DOHH2 (cell line): ENCODE results near the gene GAB1.

Source experiments
- EZH2phosphoT487 ChIP-seq: fragments of 200-600 bp; sonication (generic); IDR thresholded peaks from 2 replicates; pipeline ENCODE4 v1.6.1; 2017; ENCODE audit warnings: borderline replicate concordance, mild to moderate bottlenecking, antibody characterized with exemption, low read length, moderate library complexity, mixed read lengths
- TF ChIP-seq, protein P1 (sequence below): fragments of 200-600 bp; sonication (generic); IDR thresholded peaks from one replicate; pipeline ENCODE4 v1.5.1; 2014; ENCODE audit warnings: antibody characterized with exemption, mild to moderate bottlenecking, low read depth, low read length; ENCODE audit not compliant: poor library complexity, severe bottlenecking

DNA sequence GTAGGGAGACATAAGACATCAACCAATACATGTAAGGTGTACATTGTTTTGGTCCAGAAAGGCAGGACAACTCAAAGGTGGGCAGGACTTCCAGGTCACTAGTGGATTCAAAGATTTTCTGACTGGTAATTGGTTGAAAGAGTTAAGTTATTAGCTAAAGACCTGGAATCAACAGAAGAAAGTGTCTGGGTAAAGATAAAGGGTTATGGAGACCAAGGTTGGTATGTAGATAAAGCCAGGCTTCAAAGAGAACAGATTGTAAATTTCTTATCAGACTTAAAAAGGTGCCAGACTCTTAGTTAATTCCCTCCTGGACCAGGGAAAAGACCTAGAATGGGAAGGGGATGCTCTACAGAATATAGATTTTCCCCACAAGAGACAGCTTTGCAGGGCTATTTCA lies 28.3 kb upstream of the GAB1 start:
- TF ChIP-seq, protein P1, sequence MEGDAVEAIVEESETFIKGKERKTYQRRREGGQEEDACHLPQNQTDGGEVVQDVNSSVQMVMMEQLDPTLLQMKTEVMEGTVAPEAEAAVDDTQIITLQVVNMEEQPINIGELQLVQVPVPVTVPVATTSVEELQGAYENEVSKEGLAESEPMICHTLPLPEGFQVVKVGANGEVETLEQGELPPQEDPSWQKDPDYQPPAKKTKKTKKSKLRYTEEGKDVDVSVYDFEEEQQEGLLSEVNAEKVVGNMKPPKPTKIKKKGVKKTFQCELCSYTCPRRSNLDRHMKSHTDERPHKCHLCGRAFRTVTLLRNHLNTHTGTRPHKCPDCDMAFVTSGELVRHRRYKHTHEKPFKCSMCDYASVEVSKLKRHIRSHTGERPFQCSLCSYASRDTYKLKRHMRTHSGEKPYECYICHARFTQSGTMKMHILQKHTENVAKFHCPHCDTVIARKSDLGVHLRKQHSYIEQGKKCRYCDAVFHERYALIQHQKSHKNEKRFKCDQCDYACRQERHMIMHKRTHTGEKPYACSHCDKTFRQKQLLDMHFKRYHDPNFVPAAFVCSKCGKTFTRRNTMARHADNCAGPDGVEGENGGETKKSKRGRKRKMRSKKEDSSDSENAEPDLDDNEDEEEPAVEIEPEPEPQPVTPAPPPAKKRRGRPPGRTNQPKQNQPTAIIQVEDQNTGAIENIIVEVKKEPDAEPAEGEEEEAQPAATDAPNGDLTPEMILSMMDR: no peak
- TF ChIP-seq EZH2phosphoT487: no peak
